Stimulated activated CD4-positive, alpha-beta T cell treated with anti-CD3 and anti-CD28 coated beads, Interleukin-1b, Interleukin-23, amount 100 ng/mL, for 4 hours (primary cell): Measurements from ENCODE around the gene TANGO2.

Source experiments
- DNase-seq, 2 donors: peaks; one replicate each; pipeline ENCODE4 v3.0.0-alpha.2; 2020; ENCODE audit warnings: low read depth in 2 of 2

The TANGO2 gene

DNA sequence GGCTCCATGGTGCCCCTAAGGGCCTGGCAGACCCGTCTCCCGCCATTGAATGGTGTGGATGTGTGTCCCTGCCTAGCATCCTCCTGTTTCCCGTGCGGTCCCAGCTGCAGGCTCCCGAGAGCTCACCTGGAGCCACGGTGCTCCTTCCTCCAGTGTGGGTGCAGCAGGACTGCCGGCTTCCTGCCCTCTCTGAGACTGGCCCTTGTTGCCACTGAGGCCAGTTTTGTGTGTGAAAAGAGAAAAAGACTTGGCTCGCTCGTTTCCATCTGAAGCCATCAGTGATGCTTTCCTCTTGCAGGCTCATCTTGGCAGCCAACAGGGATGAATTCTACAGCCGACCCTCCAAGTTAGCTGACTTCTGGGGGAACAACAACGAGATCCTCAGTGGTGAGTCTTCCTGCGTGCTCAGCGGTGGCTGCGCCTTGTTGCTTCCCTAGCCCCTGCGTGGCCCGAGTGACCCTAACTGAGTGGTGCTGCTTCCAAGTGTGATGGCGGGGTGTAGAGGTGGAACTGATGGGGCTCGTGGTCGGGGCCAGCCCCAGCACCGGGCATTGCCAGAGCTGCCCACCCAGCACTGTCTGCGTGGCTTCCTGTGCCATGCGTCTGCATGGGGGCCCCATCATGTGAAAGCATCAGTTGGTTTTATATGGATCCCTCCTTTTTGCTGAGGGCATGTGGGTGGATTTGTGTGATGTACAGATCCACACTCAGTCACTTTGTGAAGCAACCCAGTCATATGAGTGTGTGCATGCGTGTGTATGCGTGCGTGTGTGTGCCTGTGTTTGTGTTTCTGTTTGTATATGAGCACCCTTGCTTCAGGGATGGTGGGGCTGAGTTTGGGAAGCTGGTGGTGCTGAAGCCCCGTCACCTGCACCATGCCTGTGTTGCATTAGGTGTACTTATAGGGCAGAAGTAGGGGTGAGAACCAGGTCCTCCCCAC, 22.4 kb downstream of the TANGO2 start:
- no peak for DNase-seq

DNA sequence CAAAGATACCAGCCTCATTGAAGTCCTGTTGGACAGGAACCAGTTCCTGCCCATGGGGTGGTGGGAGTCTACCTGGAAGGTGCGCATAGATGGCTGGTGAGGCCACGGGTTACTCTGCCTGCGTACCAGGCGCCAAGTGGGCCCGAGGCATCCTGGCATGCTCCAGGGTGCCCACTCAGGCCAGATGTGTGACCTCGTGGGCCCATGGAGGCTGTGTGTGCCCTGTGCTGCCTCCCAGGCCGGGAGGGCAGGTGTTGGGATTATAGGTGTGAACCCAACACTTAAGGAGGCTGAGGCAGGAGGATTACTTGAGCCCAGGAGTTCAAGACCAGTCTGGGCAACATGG, 23.1 kb downstream of the TANGO2 start:
- DNase-seq, result no peak

GRCh38 chr22:20044495-20045151, 23.7 kb downstream of the TANGO2 start:
- DNase-seq, result no peak

- no peak for DNase-seq
Observed at GRCh38 chr22:20046730-20047129, 25.8 kb downstream of the TANGO2 start.

GRCh38 chr22:20051927-20052308, 31.0 kb downstream of the TANGO2 start:
- no peak for DNase-seq

- DNase-seq, result no peak
Observed at GRCh38 chr22:20052309-20053259, 31.7 kb downstream of the TANGO2 start.

GRCh38 chr22:20053407-20054033, 32.6 kb downstream of the TANGO2 start:
- DNase-seq, result no peak

- DNase-seq, result no peak
Observed at GRCh38 chr22:20054034-20054427, 33.1 kb downstream of the TANGO2 start.

- DNase-seq, result no peak
Observed at GRCh38 chr22:20054485-20054884, 33.6 kb downstream of the TANGO2 start.

DNA sequence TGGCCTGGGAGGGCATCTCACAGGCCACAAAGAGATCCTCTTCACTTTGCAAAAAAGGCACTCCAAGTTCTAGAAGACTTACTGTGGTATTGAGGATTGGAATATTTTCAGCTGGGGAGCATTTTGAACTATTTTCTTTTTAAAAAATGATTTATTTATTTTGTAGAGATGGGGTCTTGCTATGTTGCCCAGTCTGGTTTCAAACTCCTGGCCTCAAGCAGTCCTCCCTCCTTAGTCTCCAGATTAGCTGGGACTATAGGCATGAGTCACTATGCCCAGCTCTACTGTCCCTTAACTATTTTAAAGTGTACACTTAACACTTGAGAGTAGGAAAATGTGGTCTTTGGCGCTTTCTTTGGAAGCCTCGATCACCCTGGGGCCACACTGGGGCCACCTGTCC, 34.2 kb downstream of the TANGO2 start:
- DNase-seq, result no peak

- DNase-seq, result no peak
Observed at GRCh38 chr22:20055654-20056053, 34.7 kb downstream of the TANGO2 start.

DNA sequence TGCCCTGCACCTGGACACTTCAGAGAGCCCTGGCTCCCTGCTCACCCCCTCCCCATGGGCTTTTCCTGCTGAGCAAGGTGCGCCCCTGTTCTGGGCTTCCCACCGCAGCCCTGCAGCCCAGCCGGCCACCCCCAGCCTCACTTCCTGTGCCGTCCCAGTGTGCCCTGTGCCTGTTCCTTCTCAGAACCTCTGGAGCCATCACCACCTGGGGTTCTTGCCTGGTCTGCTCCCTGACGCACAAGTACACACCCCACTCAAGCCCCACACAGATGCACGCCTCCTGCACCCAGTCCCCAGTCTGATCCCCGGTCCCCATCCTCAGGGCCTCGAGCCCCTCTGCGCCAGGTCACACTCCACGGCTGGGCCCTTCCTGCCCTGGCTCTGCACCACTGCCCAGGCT, 35.3 kb downstream of the TANGO2 start:
- DNase-seq, result no peak

DNA sequence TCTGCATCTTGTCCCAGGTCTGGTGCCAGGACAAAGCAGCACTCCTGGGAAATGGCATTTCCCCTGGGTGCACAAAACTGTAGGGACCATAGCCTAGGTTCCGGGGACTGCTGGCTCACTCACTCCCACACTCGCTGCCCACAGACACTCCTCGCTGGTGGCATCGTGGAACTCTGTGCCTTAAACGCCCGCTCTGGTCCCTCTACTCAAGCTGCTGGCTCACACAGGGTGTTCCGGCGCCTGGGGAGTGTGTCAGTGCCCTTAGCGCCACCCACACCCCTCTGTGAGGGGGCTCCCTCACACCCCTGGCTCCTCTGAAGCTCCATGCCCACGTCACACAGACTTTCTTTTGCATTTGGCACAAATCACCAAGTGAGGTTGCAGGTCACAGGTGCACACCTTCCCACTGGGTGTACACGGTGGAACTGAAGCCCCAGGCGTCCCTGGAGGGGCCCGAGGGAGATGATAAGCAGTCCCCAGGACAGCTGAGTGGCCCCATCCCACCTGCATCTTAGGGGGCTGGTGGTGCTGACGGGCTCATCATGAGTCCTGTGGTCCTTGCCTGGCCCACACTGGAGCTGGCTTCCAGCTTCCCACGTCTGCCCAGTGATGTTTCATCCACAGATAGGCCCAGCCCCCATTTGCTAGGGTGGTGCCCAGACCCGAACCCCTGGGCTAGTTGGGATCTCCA, 35.9 kb downstream of the TANGO2 start:
- DNase-seq, result no peak

GRCh38 chr22:20057596-20058268, 36.8 kb downstream of the TANGO2 start:
- no peak for DNase-seq

GRCh38 chr22:20058989-20059770, 38.3 kb downstream of the TANGO2 start:
- no peak for DNase-seq

DNA sequence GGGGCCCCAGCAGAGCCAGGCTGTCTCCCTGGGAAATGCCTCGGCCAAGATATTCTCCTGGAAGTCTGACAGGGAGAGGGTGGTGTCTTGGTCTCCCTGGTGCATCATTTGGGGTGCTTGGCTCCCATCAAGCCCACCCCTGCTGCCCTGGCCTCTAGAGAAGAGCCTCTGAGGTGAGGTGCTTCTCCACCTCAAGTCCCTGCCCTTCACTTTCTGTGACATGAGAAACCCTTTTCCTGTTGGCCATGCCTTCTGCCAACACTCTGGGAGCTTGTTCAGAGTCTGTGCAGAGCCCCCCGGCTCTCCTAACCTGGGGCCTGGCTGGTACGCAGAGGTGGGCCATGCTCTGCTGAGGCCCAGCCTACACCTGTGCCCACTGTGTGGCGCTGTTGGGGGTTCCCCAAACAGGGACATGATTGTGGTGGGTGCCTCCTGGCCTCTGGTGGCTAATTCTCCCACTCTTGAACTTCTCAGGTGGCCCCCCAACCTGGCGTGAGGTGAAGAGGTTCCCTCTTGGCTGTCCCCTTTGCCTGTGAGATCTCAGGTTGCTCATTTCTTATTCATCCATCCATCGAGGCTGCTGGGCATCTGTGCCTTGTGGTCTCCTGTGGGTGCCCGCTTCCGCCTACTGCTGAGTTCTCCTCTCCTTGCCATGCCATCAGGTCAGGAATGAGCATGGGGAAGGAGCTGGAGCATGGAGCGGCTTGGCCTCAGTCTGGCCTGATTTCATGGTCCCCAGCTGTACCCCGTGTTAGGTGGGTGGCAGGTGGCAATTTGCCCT, 40.0 kb downstream of the TANGO2 start:
- no peak for DNase-seq

DNA sequence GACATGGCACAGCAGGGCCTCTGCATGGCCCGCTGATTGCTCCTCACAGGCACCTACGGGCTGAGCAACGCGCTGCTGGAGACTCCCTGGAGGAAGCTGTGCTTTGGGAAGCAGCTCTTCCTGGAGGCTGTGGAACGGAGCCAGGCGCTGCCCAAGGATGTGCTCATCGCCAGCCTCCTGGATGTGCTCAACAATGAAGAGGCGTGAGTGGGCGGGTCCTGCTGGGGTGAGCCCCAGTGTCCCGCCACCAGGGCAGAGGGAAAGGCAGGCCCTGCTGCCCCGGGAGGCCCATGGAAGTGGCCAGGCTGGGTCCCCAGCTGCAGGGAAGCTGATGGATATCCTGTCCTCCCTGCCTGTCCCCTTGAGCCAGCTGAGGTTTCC, 40.6 kb downstream of the TANGO2 start:
- DNase-seq, result no peak

- DNase-seq, result no peak
Observed at GRCh38 chr22:20062043-20062765, 41.3 kb downstream of the TANGO2 start.
